ENCODE data around the gene CHST8.

The CHST8 gene

DNA sequence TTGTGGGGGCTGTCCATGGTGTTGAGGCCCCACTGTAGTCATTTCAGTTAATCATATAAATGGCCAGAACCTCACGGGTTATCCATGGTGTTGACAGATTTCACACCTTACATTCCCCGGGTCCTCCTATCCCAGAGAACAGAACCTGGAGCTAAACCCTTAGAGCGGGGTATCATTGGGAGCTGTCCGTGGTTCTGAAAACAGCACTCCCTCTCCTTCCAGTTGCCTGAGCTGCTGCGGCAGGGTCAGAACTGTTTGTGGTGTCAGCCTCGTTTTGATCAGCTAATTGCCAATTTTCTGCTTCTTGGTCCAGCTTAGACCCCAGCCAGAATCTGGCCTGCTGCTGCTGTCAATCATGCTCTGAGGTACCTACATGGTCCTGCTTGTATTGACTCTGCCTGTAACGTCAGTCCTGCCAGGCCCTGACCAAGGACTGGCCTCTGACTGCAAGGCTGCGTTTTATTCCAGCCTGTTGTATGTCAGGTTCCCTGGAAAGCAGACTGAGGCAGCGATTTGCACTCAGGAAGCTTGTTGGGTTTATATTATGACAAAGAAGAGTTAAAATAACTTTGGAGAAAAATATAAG is 119.2 kb downstream of the CHST8 start:
- no peak for DNase-seq (ENCODE audit: low spot score)

- no peak for DNase-seq (ENCODE audit: low spot score)
Observed at GRCh38 chr19:33745297-33745696, 123.5 kb downstream of the CHST8 start.

DNA sequence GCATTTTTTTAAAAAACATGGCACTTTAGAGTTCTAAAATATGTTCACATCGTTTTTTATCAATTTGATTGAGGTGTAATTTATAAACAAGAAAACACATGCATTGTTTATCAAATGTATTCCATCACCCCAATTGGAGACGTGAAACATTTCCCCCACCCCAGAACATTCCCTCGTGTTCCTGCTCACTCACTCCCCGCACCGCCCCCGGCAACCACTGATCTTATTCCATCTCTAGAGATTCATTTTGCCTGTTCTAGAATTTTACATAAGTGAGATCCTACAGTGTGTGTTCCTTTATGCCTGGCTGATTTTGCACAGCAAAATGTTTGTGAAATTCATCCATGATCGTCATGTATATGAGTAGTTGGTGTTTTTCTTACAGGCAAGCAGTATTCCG is 124.4 kb downstream of the CHST8 start:
- no peak for DNase-seq (ENCODE audit: low spot score)

DNA sequence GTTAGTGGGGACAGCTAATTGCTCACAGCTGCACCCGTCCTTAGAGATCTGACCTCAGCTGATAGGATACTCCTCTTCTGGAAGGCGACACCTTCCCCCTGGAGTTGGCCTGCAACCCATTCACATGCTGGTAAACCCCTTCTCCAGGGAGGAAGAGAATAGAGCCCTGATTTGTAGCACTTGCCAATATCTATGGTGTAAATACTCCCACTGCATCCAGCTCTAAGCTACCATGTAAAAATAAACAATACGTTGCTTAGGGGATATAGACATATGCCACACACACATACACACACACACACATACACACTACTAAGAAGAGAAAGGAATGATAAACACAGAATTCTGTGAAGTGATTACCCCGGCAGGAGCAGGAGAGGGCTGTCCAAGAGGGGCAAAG is 125.5 kb downstream of the CHST8 start:
- no peak for DNase-seq (ENCODE audit: low spot score)

GRCh38 chr19:33748231-33748630 is 126.5 kb downstream of the CHST8 start:
- DNase-seq (ENCODE audit: low spot score) = no peak

- DNase-seq (ENCODE audit: low spot score) = no peak
Observed at GRCh38 chr19:33749016-33749415, 127.3 kb downstream of the CHST8 start.

GRCh38 chr19:33749619-33750175 is 127.9 kb downstream of the CHST8 start:
- no peak for DNase-seq (ENCODE audit: low spot score)

- no peak for DNase-seq (ENCODE audit: low spot score)
Observed at GRCh38 chr19:33750587-33751435, 129.1 kb downstream of the CHST8 start.

DNA sequence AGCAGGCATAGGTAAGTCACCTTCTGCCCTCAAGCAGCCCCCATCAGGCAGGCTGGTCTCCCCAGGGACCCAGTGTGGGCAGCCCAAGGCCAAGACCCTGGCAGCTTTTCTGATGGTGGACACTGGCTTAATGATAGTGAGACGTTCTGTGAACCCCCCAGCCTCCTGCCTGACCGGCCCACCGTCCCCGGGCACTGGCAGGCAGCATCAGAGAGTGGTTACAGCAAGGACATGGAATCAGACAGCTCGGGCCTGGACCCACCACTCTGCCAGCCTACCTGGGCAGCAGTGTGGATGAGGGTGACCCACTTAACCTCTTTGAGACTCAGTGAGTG is 129.7 kb downstream of the CHST8 start:
- DNase-seq (ENCODE audit: low spot score) = no peak

DNA sequence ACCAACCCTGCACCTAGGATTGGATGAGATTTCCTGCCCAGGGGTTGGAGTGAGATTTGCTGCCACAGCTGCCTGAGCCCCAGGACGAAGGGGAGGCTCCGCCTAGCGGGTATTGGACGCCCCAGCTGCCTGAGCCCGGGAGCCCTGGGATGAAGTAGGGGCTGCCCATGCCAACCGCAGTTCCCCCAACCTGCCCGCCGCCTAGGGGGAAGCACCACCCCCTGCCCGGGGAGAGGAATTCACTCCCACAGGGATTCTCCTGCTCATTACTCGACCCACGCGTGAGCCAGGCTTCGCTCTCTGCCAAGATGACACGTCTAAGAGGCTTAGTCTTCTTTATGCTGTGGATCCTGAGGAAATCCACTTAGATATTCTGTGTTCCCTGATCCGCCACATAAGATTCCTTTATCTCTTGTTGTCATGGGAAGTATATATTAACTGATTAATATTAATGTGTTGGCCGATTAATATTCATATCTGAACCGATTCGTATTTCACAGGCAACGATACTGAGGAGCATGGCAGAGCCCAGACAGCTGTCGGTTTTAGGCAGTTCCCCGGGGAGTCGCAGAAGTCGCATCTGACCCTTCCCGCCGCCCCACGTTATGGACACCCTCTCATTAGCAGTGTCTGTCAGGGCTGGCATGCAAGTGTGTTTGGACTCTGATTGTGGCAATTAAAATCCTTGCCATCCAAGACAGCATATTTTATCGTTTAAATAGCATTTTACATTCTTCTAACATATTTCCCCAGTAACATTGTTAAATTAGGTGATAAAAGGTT is 130.5 kb downstream of the CHST8 start:
- DNase-seq (ENCODE audit: low spot score) = peak; percentile 71

- DNase-seq (ENCODE audit: low spot score) = no peak
Observed at GRCh38 chr19:33752945-33753344, 131.2 kb downstream of the CHST8 start.

GRCh38 chr19:33754361-33754760 is 132.6 kb downstream of the CHST8 start:
- no peak for DNase-seq (ENCODE audit: low spot score)

DNA sequence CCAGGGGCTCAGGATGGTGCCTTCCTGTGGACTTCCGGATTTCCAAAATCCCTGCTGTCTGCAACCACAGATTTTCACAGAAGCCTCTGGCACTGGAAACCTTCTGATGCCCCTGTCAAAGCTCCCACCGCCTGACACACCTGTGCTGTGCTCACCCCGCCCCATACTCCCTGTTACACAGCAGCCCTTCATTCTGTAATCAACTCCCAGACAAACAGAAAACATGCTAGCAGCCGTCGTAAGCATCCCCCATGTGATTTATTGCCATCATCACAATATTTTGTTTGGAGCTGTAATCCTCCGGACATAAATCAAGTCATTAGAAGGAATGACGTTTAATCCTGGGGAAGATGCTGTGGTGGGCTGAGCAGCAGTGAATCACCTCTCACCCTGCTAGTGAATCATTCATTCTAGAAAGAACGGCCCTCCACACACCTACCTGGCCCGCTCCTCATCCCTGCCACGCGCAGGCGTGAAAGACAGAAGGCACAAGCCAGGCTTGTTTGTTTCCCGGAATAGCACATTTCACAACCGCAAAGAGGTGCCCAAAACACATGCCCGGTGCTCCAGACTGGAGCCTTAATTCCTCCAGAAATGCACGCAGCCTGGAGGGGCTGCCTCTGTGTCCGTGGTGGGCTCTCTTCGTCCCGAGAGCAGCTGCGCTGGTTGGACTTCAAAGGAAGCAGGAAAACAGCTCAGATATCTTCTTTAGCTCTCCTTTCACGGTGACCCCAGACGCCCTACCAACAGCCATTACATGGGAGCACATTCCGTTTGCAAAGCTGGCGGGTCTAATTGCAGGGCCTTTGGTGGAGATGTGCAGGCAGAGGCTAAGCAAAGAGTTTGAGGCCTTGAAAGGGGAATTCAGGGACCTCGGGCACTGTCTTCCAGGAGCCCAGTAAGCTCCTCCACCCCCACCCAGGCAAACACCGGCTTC is 133.6 kb downstream of the CHST8 start:
- DNase-seq (ENCODE audit: low spot score) = no peak

DNA sequence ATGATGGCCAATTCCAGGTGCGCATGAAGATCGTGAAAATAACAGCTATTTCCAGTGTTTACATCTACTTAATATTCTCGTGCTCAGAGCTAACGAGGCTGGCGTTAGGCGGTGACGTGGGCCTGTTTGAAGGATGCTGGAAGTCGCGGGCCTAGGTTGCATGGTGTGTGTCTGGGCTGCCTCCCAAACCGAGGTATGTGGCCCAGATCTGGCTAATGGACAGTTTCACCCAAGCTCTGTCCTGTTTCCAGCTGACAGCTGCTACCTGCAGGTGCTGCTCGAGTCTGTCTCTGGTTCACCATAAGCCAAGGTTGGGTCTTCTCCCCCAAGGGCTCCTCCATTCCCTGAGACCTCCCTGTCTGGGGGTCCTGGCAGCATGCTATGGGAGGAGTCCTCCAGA is 134.4 kb downstream of the CHST8 start:
- no peak for DNase-seq (ENCODE audit: low spot score)

GRCh38 chr19:33758541-33759013 is 136.8 kb downstream of the CHST8 start:
- no peak for DNase-seq (ENCODE audit: low spot score)

DNA sequence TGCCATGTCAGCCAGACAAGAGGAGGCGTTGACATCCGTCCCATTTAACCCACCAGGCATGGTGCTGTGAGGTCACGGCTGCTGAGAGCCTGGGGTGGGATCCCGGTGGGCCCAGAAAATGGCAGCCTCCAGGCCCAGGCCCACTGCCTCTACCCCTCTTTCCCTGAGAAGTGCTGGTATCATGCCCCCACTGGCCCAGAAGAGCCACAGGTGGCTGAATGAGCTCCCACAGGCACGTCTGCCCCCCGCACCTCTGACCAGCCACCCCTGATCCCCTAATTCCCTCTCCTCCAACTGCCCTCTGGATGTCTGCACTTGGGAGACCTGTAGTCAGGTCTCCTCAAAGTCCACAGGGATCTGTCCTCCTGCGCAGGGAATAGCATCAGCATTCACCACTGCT is 137.6 kb downstream of the CHST8 start:
- DNase-seq (ENCODE audit: low spot score) = no peak

DNA sequence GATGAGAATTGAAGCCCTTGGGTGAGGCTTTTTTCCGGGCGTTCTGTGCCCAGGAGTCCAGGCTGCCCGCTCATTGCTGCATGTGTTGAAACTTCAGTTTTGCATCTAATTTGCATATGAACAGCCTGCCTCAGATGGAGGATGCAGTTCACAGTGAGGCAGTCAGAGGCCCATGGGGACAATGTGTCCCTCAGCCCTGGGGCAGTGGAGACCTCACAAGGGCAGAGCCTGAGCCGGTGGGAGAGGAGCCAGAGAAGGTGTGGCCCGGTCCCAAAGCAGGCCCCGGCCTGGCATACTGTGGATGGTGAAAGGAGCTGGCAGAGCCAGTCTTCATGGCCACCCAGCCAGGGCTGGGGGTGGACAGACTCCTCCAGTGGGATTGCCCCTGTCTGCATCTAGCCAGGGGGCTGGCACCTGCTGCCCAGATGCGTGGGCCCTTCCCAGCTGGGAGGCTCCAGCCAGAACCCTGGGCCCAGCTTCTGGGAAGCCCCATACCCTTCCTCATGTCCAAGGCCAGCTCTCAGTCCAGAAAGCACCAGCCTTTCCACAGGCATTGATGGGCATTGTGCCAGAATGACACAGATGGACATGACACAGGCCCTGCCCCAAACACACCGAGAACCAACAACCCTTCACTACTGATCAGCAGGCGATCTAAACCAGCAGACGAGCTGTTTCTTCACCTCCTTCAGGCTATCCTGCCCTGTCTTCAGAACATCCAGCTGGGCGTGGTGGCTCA is 142.0 kb downstream of the CHST8 start:
- DNase-seq (ENCODE audit: low spot score) = no peak

GRCh38 chr19:33766623-33767022 is 144.9 kb downstream of the CHST8 start:
- DNase-seq (ENCODE audit: low spot score) = no peak

DNA sequence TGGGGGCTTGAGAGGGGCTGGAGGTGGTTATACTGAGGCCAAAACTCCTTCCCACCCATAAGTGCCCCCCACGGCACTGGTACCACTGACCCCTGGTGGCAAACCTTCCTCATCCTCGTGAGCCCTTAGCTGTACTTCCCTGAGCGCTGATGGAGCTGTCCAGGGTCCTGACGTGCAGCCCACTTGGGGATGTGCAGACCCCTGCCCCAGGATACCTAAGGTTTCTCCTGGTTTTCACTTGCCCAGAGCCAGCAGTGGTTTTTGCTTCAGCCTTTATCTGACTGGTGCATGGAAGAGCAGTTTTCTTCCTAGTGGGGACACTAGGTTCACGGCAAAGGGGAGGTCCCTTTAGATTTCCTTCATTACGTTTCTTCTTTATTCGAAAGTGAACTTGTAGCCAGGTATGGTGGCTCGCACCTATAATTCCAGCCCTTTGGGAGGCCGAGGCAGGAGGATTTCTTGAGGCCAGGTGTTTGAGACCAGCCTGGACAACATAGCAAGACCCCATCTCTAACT is 146.2 kb downstream of the CHST8 start:
- no peak for DNase-seq (ENCODE audit: low spot score)

DNA sequence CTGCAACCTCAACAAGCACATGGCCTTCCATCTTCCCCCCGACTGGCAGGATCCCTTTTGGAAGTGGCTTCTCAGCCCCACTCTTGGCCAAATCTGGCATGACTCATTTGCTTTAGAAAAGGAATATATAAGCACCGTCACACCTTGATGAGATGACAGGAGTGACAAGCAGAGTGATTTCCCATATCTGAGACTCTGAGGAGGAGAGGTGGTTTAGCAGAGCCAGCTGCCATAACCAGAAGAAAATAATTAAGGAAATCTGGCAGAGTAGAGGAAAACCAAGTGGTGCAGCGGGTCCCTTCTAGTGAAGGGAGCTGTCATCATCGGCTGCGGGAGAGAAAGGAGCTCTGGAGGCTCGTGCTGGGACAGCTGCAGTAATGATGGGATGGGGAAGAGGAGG is 147.5 kb downstream of the CHST8 start:
- no peak for DNase-seq (ENCODE audit: low spot score)

DNA sequence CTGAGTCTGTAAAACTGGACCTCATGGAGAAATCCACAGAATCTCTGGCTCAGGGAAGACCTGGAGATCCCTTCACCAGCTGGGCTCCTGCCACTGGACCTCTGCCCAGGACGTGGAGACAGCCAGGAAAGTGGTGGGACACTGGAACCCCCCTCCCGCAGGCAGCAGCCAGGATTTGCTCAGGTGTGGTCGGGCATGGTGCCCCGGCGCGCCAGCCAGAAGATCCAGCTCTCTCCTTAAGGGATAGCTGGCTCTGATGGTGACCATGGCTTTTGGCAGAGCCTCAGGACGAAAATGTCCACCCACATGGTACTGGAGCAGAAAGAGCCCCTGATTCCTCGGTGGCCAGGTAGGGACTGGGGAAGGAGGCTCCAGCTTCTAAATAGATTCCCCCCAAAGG is 148.4 kb downstream of the CHST8 start:
- no peak for DNase-seq (ENCODE audit: low spot score)
